ENCODE data around the gene SETD9.

SETD9 gene

GRCh38 chr5:56909294-56910209, at the start of gene SETD9:
TSS of gene SETD9 (plus strand) at chr5:56909596. CDS start at chr5:56909646, 50 bp downstream.
- H3K36me3 Mint-ChIP-seq, result no peaks in the 10 kb centered on the region
- peak within 1 kb of the TSS; percentile 92 for H3K4me3 Mint-ChIP-seq
- H3K27ac Mint-ChIP-seq, result peak within 1 kb of the TSS; percentile 94
- H3K27me3 Mint-ChIP-seq, result no peaks in the 10 kb centered on the region
- H3K9me3 Mint-ChIP-seq, result no peaks in the 10 kb centered on the region
- H3K4me1 Mint-ChIP-seq, result peaks cover 22% of the 10 kb centered on the region

GRCh38 chr5:56861893-56862485, 47.4 kb upstream of the SETD9 start:
- no peak overlapping the region for H3K4me3 Mint-ChIP-seq
- H3K4me1 Mint-ChIP-seq, result peaks cover 27% of the 10 kb centered on the region
- H3K27me3 Mint-ChIP-seq, result no peaks in the 10 kb centered on the region
- H3K9me3 Mint-ChIP-seq, result no peaks in the 10 kb centered on the region
- peaks cover 9% of the 10 kb centered on the region for H3K36me3 Mint-ChIP-seq
- H3K27ac Mint-ChIP-seq, result no peak overlapping the region

- Mint-ChIP-seq H3K9me3 (no peaks in the 10 kb centered on the region), H3K4me3 (no peak overlapping the region), H3K36me3 (peaks cover 9% of the 10 kb centered on the region), H3K4me1 (peaks cover 23% of the 10 kb centered on the region), H3K27me3 (no peaks in the 10 kb centered on the region), H3K27ac (no peak overlapping the region)
These were observed 46.5 kb upstream of the SETD9 start for GRCh38 chr5:56862909-56863308.

GRCh38 chr5:56871777-56872176, 37.6 kb upstream of the SETD9 start:
- no peaks in the 10 kb centered on the region for H3K27me3 Mint-ChIP-seq
- peaks cover 22% of the 10 kb centered on the region for H3K36me3 Mint-ChIP-seq
- peak overlapping the region; percentile 0 for H3K27ac Mint-ChIP-seq
- peaks cover 41% of the 10 kb centered on the region for H3K4me1 Mint-ChIP-seq
- H3K9me3 Mint-ChIP-seq, result no peaks in the 10 kb centered on the region
- no peak overlapping the region for H3K4me3 Mint-ChIP-seq

GRCh38 chr5:56873056-56873455, 36.3 kb upstream of the SETD9 start:
- Mint-ChIP-seq H3K9me3 (no peaks in the 10 kb centered on the region), H3K27ac (peak overlapping the region; percentile 14)

GRCh38 chr5:56876327-56876726, 33.1 kb upstream of the SETD9 start:
- no peaks in the 10 kb centered on the region for H3K27me3 Mint-ChIP-seq
- peaks cover 37% of the 10 kb centered on the region for H3K4me1 Mint-ChIP-seq
- no peak overlapping the region for H3K4me3 Mint-ChIP-seq
- H3K36me3 Mint-ChIP-seq, result peaks cover 25% of the 10 kb centered on the region
- H3K27ac Mint-ChIP-seq, result no peak overlapping the region
- H3K9me3 Mint-ChIP-seq, result no peaks in the 10 kb centered on the region

More at GRCh38 chr5:56873056-56873455, 36.3 kb upstream of the SETD9 start:
- Mint-ChIP-seq H3K4me1 (peaks cover 41% of the 10 kb centered on the region), H3K36me3 (peaks cover 26% of the 10 kb centered on the region), H3K4me3 (no peak overlapping the region), H3K27me3 (no peaks in the 10 kb centered on the region)

- Mint-ChIP-seq H3K9me3 (no peaks in the 10 kb centered on the region), H3K27me3 (no peaks in the 10 kb centered on the region), H3K4me3 (no peak overlapping the region), H3K27ac (peak overlapping the region; percentile 49), H3K4me1 (peaks cover 10% of the 10 kb centered on the region), H3K36me3 (peaks cover 27% of the 10 kb centered on the region)
These were observed 27.8 kb upstream of the SETD9 start for GRCh38 chr5:56881571-56881970.

- H3K9me3 Mint-ChIP-seq, result no peaks in the 10 kb centered on the region
- peaks cover 10% of the 10 kb centered on the region for H3K4me1 Mint-ChIP-seq
- no peaks in the 10 kb centered on the region for H3K27me3 Mint-ChIP-seq
- H3K4me3 Mint-ChIP-seq, result no peak overlapping the region
- H3K27ac Mint-ChIP-seq, result peak overlapping the region; percentile 19
- H3K36me3 Mint-ChIP-seq, result peaks cover 15% of the 10 kb centered on the region
These were observed 16.0 kb upstream of the SETD9 start for GRCh38 chr5:56893251-56893951.

GRCh38 chr5:56896763-56897162, 12.6 kb upstream of the SETD9 start:
- no peaks in the 10 kb centered on the region for H3K27me3 Mint-ChIP-seq
- H3K4me1 Mint-ChIP-seq, result peaks cover 6% of the 10 kb centered on the region
- no peaks in the 10 kb centered on the region for H3K9me3 Mint-ChIP-seq
- H3K36me3 Mint-ChIP-seq, result peaks cover 7% of the 10 kb centered on the region
- peak overlapping the region; percentile 11 for H3K27ac Mint-ChIP-seq
- H3K4me3 Mint-ChIP-seq, result no peak overlapping the region

GRCh38 chr5:56898213-56898612, 11.2 kb upstream of the SETD9 start:
- Mint-ChIP-seq H3K36me3 (peaks cover 7% of the 10 kb centered on the region), H3K27me3 (no peaks in the 10 kb centered on the region), H3K9me3 (no peaks in the 10 kb centered on the region), H3K4me1 (peaks cover 4% of the 10 kb centered on the region), H3K27ac (peak overlapping the region; percentile 20), H3K4me3 (no peak overlapping the region)

GRCh38 chr5:56900395-56900794, 9.0 kb upstream of the SETD9 start:
- Mint-ChIP-seq H3K4me3 (no peak overlapping the region), H3K36me3 (no peaks in the 10 kb centered on the region), H3K9me3 (no peaks in the 10 kb centered on the region), H3K27me3 (no peaks in the 10 kb centered on the region), H3K27ac (no peak overlapping the region), H3K4me1 (no peaks in the 10 kb centered on the region)

GRCh38 chr5:56900858-56901578, 8.4 kb upstream of the SETD9 start:
- Mint-ChIP-seq H3K27ac (no peak overlapping the region), H3K9me3 (no peaks in the 10 kb centered on the region), H3K4me3 (no peak overlapping the region), H3K27me3 (no peaks in the 10 kb centered on the region), H3K4me1 (no peaks in the 10 kb centered on the region), H3K36me3 (no peaks in the 10 kb centered on the region)

GRCh38 chr5:56908942-56909293, 478 bp upstream of the SETD9 start:
- H3K36me3 Mint-ChIP-seq, result no peaks in the 10 kb centered on the region
- H3K27me3 Mint-ChIP-seq, result no peaks in the 10 kb centered on the region
- peaks cover 22% of the 10 kb centered on the region for H3K4me1 Mint-ChIP-seq
- H3K9me3 Mint-ChIP-seq, result no peaks in the 10 kb centered on the region
- peak overlapping the region; percentile 92 for H3K4me3 Mint-ChIP-seq
- peak overlapping the region; percentile 88 for H3K27ac Mint-ChIP-seq

GRCh38 chr5:56910210-56910965, 992 bp downstream of the SETD9 start:
- peaks cover 22% of the 10 kb centered on the region for H3K4me1 Mint-ChIP-seq
- no peaks in the 10 kb centered on the region for H3K9me3 Mint-ChIP-seq
- no peaks in the 10 kb centered on the region for H3K36me3 Mint-ChIP-seq
- peak overlapping the region; percentile 94 for H3K27ac Mint-ChIP-seq
- no peaks in the 10 kb centered on the region for H3K27me3 Mint-ChIP-seq
- H3K4me3 Mint-ChIP-seq, result peak overlapping the region; percentile 92

GRCh38 chr5:56913766-56914165, 4.4 kb downstream of the SETD9 start:
- H3K27ac Mint-ChIP-seq, result no peak overlapping the region
- no peaks in the 10 kb centered on the region for H3K9me3 Mint-ChIP-seq
- H3K27me3 Mint-ChIP-seq, result no peaks in the 10 kb centered on the region
- no peaks in the 10 kb centered on the region for H3K36me3 Mint-ChIP-seq
- peaks cover 19% of the 10 kb centered on the region for H3K4me1 Mint-ChIP-seq
- no peak overlapping the region for H3K4me3 Mint-ChIP-seq

Data from activated naive CD4-positive, alpha-beta T cell treated with anti-CD3 and anti-CD28 coated beads, Interleukin-2, amount 50 U/mL, for 24 hours (primary cell).